Measurements from ENCODE around the gene INO80E.
"Not testable (repeated sequence)": the region's sequence is repeated elsewhere in the genome, so short reads cannot be mapped to it uniquely, and the experiment has no call there.

DNA sequence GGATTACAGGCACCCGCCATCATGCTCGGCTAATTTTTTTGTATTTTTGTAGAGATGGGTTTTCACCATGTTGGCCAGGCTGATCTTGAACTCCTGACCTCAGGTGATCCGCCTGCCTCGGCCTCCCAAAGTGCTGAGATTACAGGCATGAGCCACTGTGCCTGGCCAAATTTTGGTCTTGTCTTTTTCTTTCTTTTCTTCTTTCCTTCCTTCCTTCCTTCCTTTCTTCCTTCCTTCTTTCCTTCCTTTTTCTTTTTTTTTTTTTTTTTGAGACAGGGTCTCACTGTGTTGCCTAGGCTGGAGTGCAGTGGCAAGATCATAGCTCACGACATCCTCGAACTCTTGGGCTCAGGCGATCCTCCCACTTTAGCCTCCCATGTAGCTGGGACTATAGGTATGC, 19.4 kb downstream of the INO80E start:
- TF ChIP-seq, protein P1, sequence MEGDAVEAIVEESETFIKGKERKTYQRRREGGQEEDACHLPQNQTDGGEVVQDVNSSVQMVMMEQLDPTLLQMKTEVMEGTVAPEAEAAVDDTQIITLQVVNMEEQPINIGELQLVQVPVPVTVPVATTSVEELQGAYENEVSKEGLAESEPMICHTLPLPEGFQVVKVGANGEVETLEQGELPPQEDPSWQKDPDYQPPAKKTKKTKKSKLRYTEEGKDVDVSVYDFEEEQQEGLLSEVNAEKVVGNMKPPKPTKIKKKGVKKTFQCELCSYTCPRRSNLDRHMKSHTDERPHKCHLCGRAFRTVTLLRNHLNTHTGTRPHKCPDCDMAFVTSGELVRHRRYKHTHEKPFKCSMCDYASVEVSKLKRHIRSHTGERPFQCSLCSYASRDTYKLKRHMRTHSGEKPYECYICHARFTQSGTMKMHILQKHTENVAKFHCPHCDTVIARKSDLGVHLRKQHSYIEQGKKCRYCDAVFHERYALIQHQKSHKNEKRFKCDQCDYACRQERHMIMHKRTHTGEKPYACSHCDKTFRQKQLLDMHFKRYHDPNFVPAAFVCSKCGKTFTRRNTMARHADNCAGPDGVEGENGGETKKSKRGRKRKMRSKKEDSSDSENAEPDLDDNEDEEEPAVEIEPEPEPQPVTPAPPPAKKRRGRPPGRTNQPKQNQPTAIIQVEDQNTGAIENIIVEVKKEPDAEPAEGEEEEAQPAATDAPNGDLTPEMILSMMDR (IDR thresholded peaks at IDR 0.05), result not testable (repeated sequence)
- not testable (repeated sequence) for TF ChIP-seq GATA3 (IDR thresholded peaks at IDR 0.05; ENCODE audit: borderline replicate concordance); RCOR1 (IDR thresholded peaks at IDR 0.05; ENCODE audit: low read depth, low read length); JUN (IDR thresholded peaks at IDR 0.05); CHD4 (IDR thresholded peaks at IDR 0.05; ENCODE audit: borderline replicate concordance); KDM1A (IDR thresholded peaks at IDR 0.05; ENCODE audit: low read depth)
- TF ChIP-seq, protein P2, sequence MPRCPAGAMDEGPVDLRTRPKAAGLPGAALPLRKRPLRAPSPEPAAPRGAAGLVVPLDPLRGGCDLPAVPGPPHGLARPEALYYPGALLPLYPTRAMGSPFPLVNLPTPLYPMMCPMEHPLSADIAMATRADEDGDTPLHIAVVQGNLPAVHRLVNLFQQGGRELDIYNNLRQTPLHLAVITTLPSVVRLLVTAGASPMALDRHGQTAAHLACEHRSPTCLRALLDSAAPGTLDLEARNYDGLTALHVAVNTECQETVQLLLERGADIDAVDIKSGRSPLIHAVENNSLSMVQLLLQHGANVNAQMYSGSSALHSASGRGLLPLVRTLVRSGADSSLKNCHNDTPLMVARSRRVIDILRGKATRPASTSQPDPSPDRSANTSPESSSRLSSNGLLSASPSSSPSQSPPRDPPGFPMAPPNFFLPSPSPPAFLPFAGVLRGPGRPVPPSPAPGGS (IDR thresholded peaks at IDR 0.05), result not testable (repeated sequence)

Measured in A549 (cell line).